Measurements from ENCODE around the gene IFT52. TPM values are rescaled to one million over a fixed set of nuclear protein-coding genes. Genes with fewer than 3 reads are reported as not detected.

Gene IFT52
- total RNA-seq, 1 donor from 2014 or later = 20.4 TPM

GRCh38 chr20:43554369-43554768 lies 36.4 kb upstream of the IFT52 start:
- no peaks in the 10 kb centered on the region for H3K4me1 ChIP-seq
- no peak overlapping the region for H3K4me3 ChIP-seq
- no peaks in the 10 kb centered on the region for H3K27me3 ChIP-seq
- no peak for DNase-seq
- no peak overlapping the region for H3K27ac ChIP-seq
- ATAC-seq = no peak
- no peaks in the 10 kb centered on the region for H3K36me3 ChIP-seq
- TF ChIP-seq CTCF (IDR thresholded peaks at IDR 0.05) = no peak
- no peaks in the 10 kb centered on the region for H3K9me3 ChIP-seq
- intact Hi-C loops (cut with DNase I) = no loop called here

- no peak for TF ChIP-seq CTCF (IDR thresholded peaks at IDR 0.05)
- Histone ChIP-seq H3K27ac (no peak within 1 kb of the TSS), H3K4me3 (no peak within 1 kb of the TSS), H3K4me1 (no peaks in the 10 kb centered on the region), H3K36me3 (no peaks in the 10 kb centered on the region), H3K9me3 (no peaks in the 10 kb centered on the region), H3K27me3 (no peaks in the 10 kb centered on the region)
- intact Hi-C loops (cut with DNase I) = no loop called here
- ATAC-seq (peak; percentile 80), DNase-seq (peak; percentile 70)
Observed at GRCh38 chr20:43558412-43559146, 32.2 kb upstream of the IFT52 start, which contains the start of gene SGK2. SGK2 (plus strand) TSS chr20:43559027; CDS start chr20:43566496, 7,469 bp downstream.

GRCh38 chr20:43559147-43559987 lies 31.4 kb upstream of the IFT52 start:
- no peak for TF ChIP-seq CTCF (IDR thresholded peaks at IDR 0.05)
- DNase-seq (no peak), ATAC-seq (no peak)
- H3K27me3 ChIP-seq = no peaks in the 10 kb centered on the region
- H3K27ac ChIP-seq = no peak overlapping the region
- H3K4me1 ChIP-seq = no peaks in the 10 kb centered on the region
- no peaks in the 10 kb centered on the region for H3K36me3 ChIP-seq
- no peak overlapping the region for H3K4me3 ChIP-seq
- intact Hi-C loops (cut with DNase I) = no loop called here
- no peaks in the 10 kb centered on the region for H3K9me3 ChIP-seq

- no peak for ATAC-seq
- no peak for DNase-seq
- TF ChIP-seq CTCF (IDR thresholded peaks at IDR 0.05) = no peak
- Histone ChIP-seq H3K4me1 (no peaks in the 10 kb centered on the region), H3K27me3 (no peaks in the 10 kb centered on the region), H3K27ac (no peak overlapping the region), H3K4me3 (no peak overlapping the region), H3K9me3 (no peaks in the 10 kb centered on the region), H3K36me3 (no peaks in the 10 kb centered on the region)
- intact Hi-C loops (cut with DNase I) = no loop called here
Observed at GRCh38 chr20:43560974-43561373, 29.8 kb upstream of the IFT52 start.

GRCh38 chr20:43563429-43563828 lies 27.3 kb upstream of the IFT52 start:
- TF ChIP-seq CTCF (IDR thresholded peaks at IDR 0.05) = no peak
- Histone ChIP-seq H3K36me3 (no peaks in the 10 kb centered on the region), H3K27me3 (no peaks in the 10 kb centered on the region), H3K27ac (no peak overlapping the region), H3K9me3 (no peaks in the 10 kb centered on the region), H3K4me1 (no peaks in the 10 kb centered on the region), H3K4me3 (no peak overlapping the region)
- intact Hi-C loops (cut with DNase I) = no loop called here
- ATAC-seq (no peak), DNase-seq (no peak)
